HG03025 (cell line): ENCODE data around the gene CCDC171.

Experiments
- ATAC-seq: cut with Tn5 transposase; IDR thresholded peaks from one replicate; pipeline ENCODE4 v1.9.1; 2021; ENCODE audit warnings: mild to moderate bottlenecking, moderate library complexity; ENCODE audit not compliant: unreplicated experiment, low FRiP score

CCDC171 gene

GRCh38 chr9:15966471-15966870, 413.6 kb downstream of the CCDC171 start:
- no peak for ATAC-seq

GRCh38 chr9:15967068-15967467, 414.2 kb downstream of the CCDC171 start:
- ATAC-seq: no peak

- ATAC-seq: no peak
Observed at GRCh38 chr9:15972760-15973159, 419.9 kb downstream of the CCDC171 start.

GRCh38 chr9:15975101-15975778, 422.4 kb downstream of the CCDC171 start:
- ATAC-seq: no peak

- no peak for ATAC-seq
Observed at GRCh38 chr9:15977438-15977837, 424.6 kb downstream of the CCDC171 start.

- ATAC-seq: no peak
Observed at GRCh38 chr9:15982182-15982581, 429.3 kb downstream of the CCDC171 start.

- ATAC-seq: no peak
Observed at GRCh38 chr9:15999422-16000339, 446.8 kb downstream of the CCDC171 start.

GRCh38 chr9:16000811-16001210, 448.0 kb downstream of the CCDC171 start:
- no peak for ATAC-seq

- no peak for ATAC-seq
Observed at GRCh38 chr9:16001856-16002255, 449.0 kb downstream of the CCDC171 start.

GRCh38 chr9:16002816-16003215, 450.0 kb downstream of the CCDC171 start:
- ATAC-seq: no peak

- no peak for ATAC-seq
Observed at GRCh38 chr9:16003785-16004184, 450.9 kb downstream of the CCDC171 start.

- no peak for ATAC-seq
Observed at GRCh38 chr9:16004613-16005012, 451.8 kb downstream of the CCDC171 start.

GRCh38 chr9:16010221-16010620, 457.4 kb downstream of the CCDC171 start:
- no peak for ATAC-seq

- no peak for ATAC-seq
Observed at GRCh38 chr9:16012621-16013020, 459.8 kb downstream of the CCDC171 start.

- ATAC-seq: no peak
Observed at GRCh38 chr9:16013366-16013765, 460.5 kb downstream of the CCDC171 start.

- ATAC-seq: no peak
Observed at GRCh38 chr9:16013826-16014225, 461.0 kb downstream of the CCDC171 start.

GRCh38 chr9:16022228-16022627, 469.4 kb downstream of the CCDC171 start:
- ATAC-seq: no peak

- ATAC-seq: no peak
Observed at GRCh38 chr9:16023446-16023845, 470.6 kb downstream of the CCDC171 start.
